Measurements from ENCODE around the gene ZFYVE28. TPM values are rescaled to one million over a fixed set of nuclear protein-coding genes. Genes with fewer than 3 reads are reported as not detected.

ZFYVE28 gene
- total RNA-seq, 3 donors from 2014 or later (not counting 1 experiment from before 2014, with no cell fraction given) = 85.4 to 107 (median 104) TPM

- H3K4me1 Mint-ChIP-seq = peaks cover 61 to 73% of the 10 kb centered on the region in 2 donors
- peaks cover 0 to 3% of the 10 kb centered on the region in 2 donors for H3K27me3 Mint-ChIP-seq (ENCODE audit: low read depth in 2 of 2)
- H3K36me3 ChIP-seq (ENCODE audit: control insufficient read depth, insufficient read depth, low read length) = no peaks in the 10 kb centered on the region
- no peaks in the 10 kb centered on the region for H3K9me3 Mint-ChIP-seq
- no peak overlapping the region for H3K27ac ChIP-seq (ENCODE audit: low read length)
- H3K9me3 ChIP-seq (ENCODE audit: control insufficient read depth, insufficient read depth, low read length) = no peaks in the 10 kb centered on the region
- no peak for DNase-seq
- peaks cover 51% of the 10 kb centered on the region for H3K4me1 ChIP-seq (ENCODE audit: control insufficient read depth, insufficient read depth, low read length)
- no peak for TF ChIP-seq CTCF (IDR thresholded peaks at IDR 0.05)
- H3K4me3 ChIP-seq (ENCODE audit: low read length) = no peak overlapping the region
- 78% methylated on average over 9 of the region's 9 CpGs for WGBS (ENCODE audit: insufficient coverage)
- ATAC-seq = no peak
- intact Hi-C loops (cut with micrococcal nuclease) = no loop called here
- H3K27me3 ChIP-seq (ENCODE audit: control insufficient read depth, insufficient read depth, low read length) = no peaks in the 10 kb centered on the region
- peak overlapping the region; percentile 79 for H3K4me3 Mint-ChIP-seq
- H3K36me3 Mint-ChIP-seq = no peaks in the 10 kb centered on the region
- H3K27ac Mint-ChIP-seq = peak overlapping the region in 1 of 2 donors; percentile 79
These were observed 28.8 kb downstream of the ZFYVE28 start for GRCh38 chr4:2389691-2390090.

GRCh38 chr4:2388429-2389182 is 29.8 kb downstream of the ZFYVE28 start:
- Histone ChIP-seq H3K27me3 (ENCODE audit: control insufficient read depth, insufficient read depth, low read length) (no peaks in the 10 kb centered on the region), H3K36me3 (ENCODE audit: control insufficient read depth, insufficient read depth, low read length) (no peaks in the 10 kb centered on the region), H3K9me3 (ENCODE audit: control insufficient read depth, insufficient read depth, low read length) (no peaks in the 10 kb centered on the region), H3K27ac (ENCODE audit: low read length) (no peak overlapping the region), H3K4me1 (ENCODE audit: control insufficient read depth, insufficient read depth, low read length) (peaks cover 43% of the 10 kb centered on the region), H3K4me3 (ENCODE audit: low read length) (no peak overlapping the region)
- Mint-ChIP-seq H3K9me3 (no peaks in the 10 kb centered on the region), H3K27me3 (ENCODE audit: low read depth in 2 of 2) (peaks cover 0 to 3% of the 10 kb centered on the region in 2 donors), H3K36me3 (no peaks in the 10 kb centered on the region), H3K4me3 (peak overlapping the region; percentile 31), H3K27ac (peak overlapping the region; percentile 33 to 34), H3K4me1 (peaks cover 58 to 65% of the 10 kb centered on the region in 2 donors)
- DNase-seq = no peak
- ATAC-seq = no peak
- TF ChIP-seq CTCF (IDR thresholded peaks at IDR 0.05) = no peak
- 71% methylated on average over 8 of the region's 9 CpGs for WGBS (ENCODE audit: insufficient coverage)
- intact Hi-C loops (cut with micrococcal nuclease) = no loop called here

GRCh38 chr4:2387829-2388228 is 30.6 kb downstream of the ZFYVE28 start:
- no peaks in the 10 kb centered on the region for H3K9me3 Mint-ChIP-seq
- H3K4me3 Mint-ChIP-seq = no peak overlapping the region
- H3K27me3 Mint-ChIP-seq (ENCODE audit: low read depth in 2 of 2) = peaks cover 0 to 3% of the 10 kb centered on the region in 2 donors
- TF ChIP-seq CTCF (IDR thresholded peaks at IDR 0.05) = no peak
- 92% methylated on average over 12 of the region's 12 CpGs for WGBS (ENCODE audit: insufficient coverage)
- no peak for DNase-seq
- Histone ChIP-seq H3K27me3 (ENCODE audit: control insufficient read depth, insufficient read depth, low read length) (no peaks in the 10 kb centered on the region), H3K36me3 (ENCODE audit: control insufficient read depth, insufficient read depth, low read length) (no peaks in the 10 kb centered on the region), H3K27ac (ENCODE audit: low read length) (no peak overlapping the region), H3K4me1 (ENCODE audit: control insufficient read depth, insufficient read depth, low read length) (peaks cover 35% of the 10 kb centered on the region), H3K9me3 (ENCODE audit: control insufficient read depth, insufficient read depth, low read length) (no peaks in the 10 kb centered on the region), H3K4me3 (ENCODE audit: low read length) (no peak overlapping the region)
- peaks cover 55 to 64% of the 10 kb centered on the region in 2 donors for H3K4me1 Mint-ChIP-seq
- ATAC-seq = no peak
- H3K27ac Mint-ChIP-seq = peak overlapping the region in 1 of 2 donors; percentile 33
- intact Hi-C loops (cut with micrococcal nuclease) = no loop called here
- H3K36me3 Mint-ChIP-seq = no peaks in the 10 kb centered on the region

Data from natural killer cell (primary cell).